HEK293 (cell line): ENCODE measurements around the gene NAV3.

Experiments used
- CTCF ChIA-PET: fragments of 350-600 bp; formaldehyde crosslinking; extraction: SDS; loops from one replicate; lab custom pipeline; 2021; ENCODE audit warnings: antibody characterized with exemption; lab: Yijun Ruan, JAX
- POLR2A ChIA-PET: fragments of 300-600 bp; formaldehyde crosslinking; extraction: SDS; loops from one replicate; lab custom pipeline; 2020; ENCODE audit warnings: antibody characterized with exemption, inconsistent platforms; lab: Yijun Ruan, JAX
- H3K27ac ChIP-seq: fragments of 200-500 bp; sonication (Bioruptor generic); 2 replicates; pipeline ENCODE4 v1.5.1; 2014; ENCODE audit warnings: low read depth, low read length, control low read depth, inconsistent platforms; ENCODE audit errors: extremely low read depth
- H3K36me3 ChIP-seq, 2 experiments: fragments of 200-500 bp in 1 of 2; sonication (Bioruptor generic) in 1 of 2; 1 replicate in 1 of 2; 2 replicates in 1 of 2; pipeline ENCODE4 v1.5.1; 2014 to 2017; ENCODE audit warnings: inconsistent platforms in 2 of 2, low read length in 2 of 2; ENCODE audit not compliant: control insufficient read depth in 2 of 2, insufficient read depth in 1 of 2
- H3K4me1 ChIP-seq: fragments of 200-500 bp; sonication (Bioruptor generic); 2 replicates; pipeline ENCODE4 v1.5.1; 2014; ENCODE audit warnings: mild to moderate bottlenecking, low read length, inconsistent platforms; ENCODE audit not compliant: control insufficient read depth, insufficient read depth
- H3K4me3 ChIP-seq: 2 replicates; pipeline ENCODE4 v1.5.1; 2011; ENCODE audit warnings: low read depth, mild to moderate bottlenecking, control low read depth, low read length, moderate library complexity
- H3K9me3 ChIP-seq: fragments of 200-500 bp; sonication (Bioruptor generic); 2 replicates; pipeline ENCODE4 v1.5.1; 2014; ENCODE audit warnings: low read depth, low read length, inconsistent platforms; ENCODE audit not compliant: control insufficient read depth, insufficient read depth
- KLF1 ChIP-seq: fragments of 450-650 bp; formaldehyde crosslinking; IDR thresholded peaks from 2 replicates; pipeline ENCODE4 v1.5.1; 2016; ENCODE audit warnings: missing biosample characterization, missing genetic modification characterization
- KLF16 ChIP-seq: fragments of 450-650 bp; formaldehyde crosslinking; IDR thresholded peaks from 2 replicates; pipeline ENCODE4 v1.5.1; 2017; ENCODE audit warnings: missing biosample characterization, missing genetic modification characterization
- ZBTB11 ChIP-seq: fragments of 450-650 bp; formaldehyde crosslinking; conservative IDR thresholded peaks from 2 replicates; pipeline ENCODE4 v1.5.1; 2016; ENCODE audit warnings: low read depth, missing biosample characterization, missing genetic modification characterization
- ZNF112 ChIP-seq: fragments of 450-650 bp; formaldehyde crosslinking; IDR thresholded peaks from 2 replicates; pipeline ENCODE4 v1.5.0; 2017; ENCODE audit warnings: missing biosample characterization, missing genetic modification characterization
- ZNF132 ChIP-seq: fragments of 450-650 bp; formaldehyde crosslinking; IDR thresholded peaks from 2 replicates; pipeline ENCODE4 v1.5.1; 2017; ENCODE audit warnings: missing biosample characterization, missing genetic modification characterization, borderline replicate concordance
- ZNF175 ChIP-seq: fragments of 450-650 bp; formaldehyde crosslinking; IDR thresholded peaks from 2 replicates; pipeline ENCODE4 v1.5.1; 2016; ENCODE audit warnings: missing biosample characterization, missing genetic modification characterization
- ZNF19 ChIP-seq: fragments of 450-650 bp; formaldehyde crosslinking; IDR thresholded peaks from 2 replicates; pipeline ENCODE4; 2016; ENCODE audit warnings: missing biosample characterization, missing genetic modification characterization, low read depth
- ZNF248 ChIP-seq: fragments of 450-650 bp; formaldehyde crosslinking; IDR thresholded peaks from 2 replicates; pipeline ENCODE4 v1.5.1; 2017; ENCODE audit warnings: missing biosample characterization, missing genetic modification characterization
- ZNF362 ChIP-seq: fragments of 450-650 bp; formaldehyde crosslinking; IDR thresholded peaks from 2 replicates; pipeline ENCODE4 v1.5.1; 2016; ENCODE audit warnings: missing biosample characterization, missing genetic modification characterization
- ZNF394 ChIP-seq: fragments of 450-650 bp; formaldehyde crosslinking; IDR thresholded peaks from 2 replicates; pipeline ENCODE4 v1.5.1; 2016; ENCODE audit warnings: missing biosample characterization, missing genetic modification characterization, mild to moderate bottlenecking, moderate library complexity, borderline replicate concordance
- ZNF404 ChIP-seq: fragments of 450-650 bp; formaldehyde crosslinking; IDR thresholded peaks from 2 replicates; pipeline ENCODE4 v1.5.1; 2017; ENCODE audit warnings: missing biosample characterization, missing genetic modification characterization
- ZNF416 ChIP-seq: fragments of 450-650 bp; formaldehyde crosslinking; IDR thresholded peaks from 2 replicates; pipeline ENCODE4 v1.5.1; 2016; ENCODE audit warnings: missing biosample characterization, missing genetic modification characterization
- ZNF423 ChIP-seq: fragments of 450-650 bp; formaldehyde crosslinking; IDR thresholded peaks from 2 replicates; pipeline ENCODE4 v1.5.1; 2016; ENCODE audit warnings: missing biosample characterization, missing genetic modification characterization
- ZNF600 ChIP-seq: fragments of 450-650 bp; formaldehyde crosslinking; IDR thresholded peaks from 2 replicates; pipeline ENCODE4 v1.5.1; 2016; ENCODE audit warnings: missing biosample characterization, missing genetic modification characterization
- ZNF664 ChIP-seq: fragments of 450-650 bp; formaldehyde crosslinking; IDR thresholded peaks from 2 replicates; pipeline ENCODE4 v1.5.1; 2016; ENCODE audit warnings: missing biosample characterization, missing genetic modification characterization
- ZNF670 ChIP-seq: fragments of 450-650 bp; formaldehyde crosslinking; IDR thresholded peaks from 2 replicates; pipeline ENCODE4 v1.5.1; 2016; ENCODE audit warnings: missing biosample characterization, missing genetic modification characterization, low read depth
- ZNF701 ChIP-seq: fragments of 450-650 bp; formaldehyde crosslinking; IDR thresholded peaks from 2 replicates; pipeline ENCODE4 v1.5.1; 2016; ENCODE audit warnings: missing biosample characterization, missing genetic modification characterization
- ZNF792 ChIP-seq: fragments of 450-650 bp; formaldehyde crosslinking; IDR thresholded peaks from 2 replicates; pipeline ENCODE4 v1.5.1; 2016; ENCODE audit warnings: missing biosample characterization, missing genetic modification characterization
- ZSCAN4 ChIP-seq: fragments of 450-650 bp; formaldehyde crosslinking; IDR thresholded peaks from 2 replicates; pipeline ENCODE4 v1.5.1; 2017; ENCODE audit warnings: missing biosample characterization, missing genetic modification characterization
- TF ChIP-seq, protein P1 (sequence below): fragments of 450-650 bp; formaldehyde crosslinking; IDR thresholded peaks from 2 replicates; pipeline ENCODE4 v1.5.1; 2016; ENCODE audit warnings: missing biosample characterization, missing genetic modification characterization
- TF ChIP-seq, protein P2 (sequence below): fragments of 450-650 bp; formaldehyde crosslinking; IDR thresholded peaks from 2 replicates; pipeline ENCODE4 v1.5.1; 2017; ENCODE audit warnings: missing biosample characterization, missing genetic modification characterization

Gene NAV3

GRCh38 chr12:77907936-77908335, 77.2 kb downstream of the NAV3 start:
- no peak overlapping the region for H3K4me3 ChIP-seq
- H3K9me3 ChIP-seq: no peaks in the 10 kb centered on the region
- no peaks in the 10 kb centered on the region for H3K36me3 ChIP-seq
- no peaks in the 10 kb centered on the region for H3K4me1 ChIP-seq
- ChIA-PET POLR2A (no interaction called here), CTCF (interaction anchor here (1.2 to 1.5 kb wide), 2 partner anchors 18 to 183 kb away, joined by 3 to 5 read pairs; no protein-coding TSS in a partner anchor)
- TF ChIP-seq ZNF664 (tag by site-specific recombination): no peak
- TF ChIP-seq ZNF416 (tag by site-specific recombination): no peak
- TF ChIP-seq ZNF175 (tag by site-specific recombination): no peak
- no peak overlapping the region for H3K27ac ChIP-seq

- Histone ChIP-seq H3K4me3 (no peak overlapping the region), H3K27ac (no peak overlapping the region)
- CTCF ChIA-PET: interaction anchor here (0.7 to 3.9 kb wide), 5 partner anchors 11 to 903 kb away, joined by 3 to 25 read pairs (median 4); no protein-coding TSS in a partner anchor
- POLR2A ChIA-PET: interaction anchor here (2.0 kb wide), 1 partner anchor 10 kb away, joined by 4 read pairs; no protein-coding TSS in a partner anchor
- TF ChIP-seq ZNF112 (tag by site-specific recombination) (no peak), ZNF19 (tag by site-specific recombination) (no peak), ZBTB11 (tag by site-specific recombination) (no peak), KLF1 (tag by site-specific recombination) (no peak), ZNF132 (tag by site-specific recombination) (no peak), ZNF394 (tag by site-specific recombination) (no peak)
- TF ChIP-seq, protein P1, sequence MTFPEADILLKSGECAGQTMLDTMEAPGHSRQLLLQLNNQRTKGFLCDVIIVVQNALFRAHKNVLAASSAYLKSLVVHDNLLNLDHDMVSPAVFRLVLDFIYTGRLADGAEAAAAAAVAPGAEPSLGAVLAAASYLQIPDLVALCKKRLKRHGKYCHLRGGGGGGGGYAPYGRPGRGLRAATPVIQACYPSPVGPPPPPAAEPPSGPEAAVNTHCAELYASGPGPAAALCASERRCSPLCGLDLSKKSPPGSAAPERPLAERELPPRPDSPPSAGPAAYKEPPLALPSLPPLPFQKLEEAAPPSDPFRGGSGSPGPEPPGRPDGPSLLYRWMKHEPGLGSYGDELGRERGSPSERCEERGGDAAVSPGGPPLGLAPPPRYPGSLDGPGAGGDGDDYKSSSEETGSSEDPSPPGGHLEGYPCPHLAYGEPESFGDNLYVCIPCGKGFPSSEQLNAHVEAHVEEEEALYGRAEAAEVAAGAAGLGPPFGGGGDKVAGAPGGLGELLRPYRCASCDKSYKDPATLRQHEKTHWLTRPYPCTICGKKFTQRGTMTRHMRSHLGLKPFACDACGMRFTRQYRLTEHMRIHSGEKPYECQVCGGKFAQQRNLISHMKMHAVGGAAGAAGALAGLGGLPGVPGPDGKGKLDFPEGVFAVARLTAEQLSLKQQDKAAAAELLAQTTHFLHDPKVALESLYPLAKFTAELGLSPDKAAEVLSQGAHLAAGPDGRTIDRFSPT (tag by site-specific recombination): no peak
- TF ChIP-seq, all 188 proteins: peak for 0
- Histone ChIP-seq H3K4me1 (peaks cover 10% of the 10 kb centered on the region), H3K9me3 (no peaks in the 10 kb centered on the region), H3K36me3 (no peaks in the 10 kb centered on the region)
These were observed 83.4 kb downstream of the NAV3 start for GRCh38 chr12:77914081-77914488.

GRCh38 chr12:77915071-77915600, 84.4 kb downstream of the NAV3 start:
- H3K9me3 ChIP-seq: no peaks in the 10 kb centered on the region
- H3K4me3 ChIP-seq: no peak overlapping the region
- no peaks in the 10 kb centered on the region for H3K36me3 ChIP-seq
- POLR2A ChIA-PET: interaction anchor here (2.0 kb wide), 1 partner anchor 9 kb away, joined by 4 read pairs; no protein-coding TSS in a partner anchor
- H3K27ac ChIP-seq: no peak overlapping the region
- H3K4me1 ChIP-seq: peaks cover 10% of the 10 kb centered on the region
- CTCF ChIA-PET: interaction anchor here (0.9 to 3.9 kb wide), 4 partner anchors 10 to 904 kb away, joined by 3 to 25 read pairs (median 4); no protein-coding TSS in a partner anchor
- TF ChIP-seq KLF16 (tag by site-specific recombination) (no peak), ZNF423 (tag by site-specific recombination) (no peak), ZSCAN4 (tag by site-specific recombination) (no peak), ZNF600 (tag by site-specific recombination) (no peak), KLF1 (tag by site-specific recombination) (no peak), ZNF701 (tag by site-specific recombination) (no peak), ZNF670 (tag by site-specific recombination) (no peak), ZNF792 (tag by site-specific recombination) (no peak), ZNF362 (tag by site-specific recombination) (no peak), ZNF404 (tag by site-specific recombination) (no peak), ZNF248 (no peak)
- TF ChIP-seq, protein P2, sequence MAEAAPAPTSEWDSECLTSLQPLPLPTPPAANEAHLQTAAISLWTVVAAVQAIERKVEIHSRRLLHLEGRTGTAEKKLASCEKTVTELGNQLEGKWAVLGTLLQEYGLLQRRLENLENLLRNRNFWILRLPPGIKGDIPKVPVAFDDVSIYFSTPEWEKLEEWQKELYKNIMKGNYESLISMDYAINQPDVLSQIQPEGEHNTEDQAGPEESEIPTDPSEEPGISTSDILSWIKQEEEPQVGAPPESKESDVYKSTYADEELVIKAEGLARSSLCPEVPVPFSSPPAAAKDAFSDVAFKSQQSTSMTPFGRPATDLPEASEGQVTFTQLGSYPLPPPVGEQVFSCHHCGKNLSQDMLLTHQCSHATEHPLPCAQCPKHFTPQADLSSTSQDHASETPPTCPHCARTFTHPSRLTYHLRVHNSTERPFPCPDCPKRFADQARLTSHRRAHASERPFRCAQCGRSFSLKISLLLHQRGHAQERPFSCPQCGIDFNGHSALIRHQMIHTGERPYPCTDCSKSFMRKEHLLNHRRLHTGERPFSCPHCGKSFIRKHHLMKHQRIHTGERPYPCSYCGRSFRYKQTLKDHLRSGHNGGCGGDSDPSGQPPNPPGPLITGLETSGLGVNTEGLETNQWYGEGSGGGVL: no peak
